Caco-2 (cell line): ENCODE data around the gene UBTD2. TPM values are rescaled to one million over a fixed set of nuclear protein-coding genes. Genes with fewer than 3 reads are reported as not detected.

Source experiments
- BruUV-seq: library from RNA; stranded (reverse); fragments of 400-500 nt; replicated peaks from 2 replicates; lab custom pipeline; 2021; lab: Mats Ljungman, UMichigan
- CTCF ChIA-PET: fragments of 300-600 bp; sonication (Branson Sonifier 250); formaldehyde crosslinking; loops from one replicate; lab custom pipeline; 2022; ENCODE audit warnings: antibody characterized with exemption; lab: Charles Lee
- POLR2A ChIA-PET: fragments of 300-600 bp; sonication (Branson Sonifier 250); formaldehyde crosslinking; loops from one replicate; lab custom pipeline; 2022; ENCODE audit warnings: antibody characterized with exemption; lab: Charles Lee
- DNase-seq, 2 experiments: peaks; one replicate each; pipeline versions ENCODE4 v3.0.0 to v3.0.0-alpha.2; 2020 to 2022
- H3K27me3 ChIP-seq: replicated peaks from 2 replicates; pipeline ENCODE4 v1.6.0; 2011; ENCODE audit warnings: low read length; ENCODE audit not compliant: control insufficient read depth, insufficient read depth
- H3K36me3 ChIP-seq: 2 replicates; pipeline ENCODE4 v1.5.1; 2011; ENCODE audit warnings: low read length; ENCODE audit not compliant: control insufficient read depth, insufficient read depth
- H3K4me1 ChIP-seq: fragments of 250-450 bp; sonication (Bioruptor Pico); 2 replicates; pipeline ENCODE4 v1.5.1; 2020; ENCODE audit warnings: mild to moderate bottlenecking
- H3K4me3 ChIP-seq: 2 replicates; pipeline ENCODE4 v1.5.1; 2011; ENCODE audit warnings: low read depth, mild to moderate bottlenecking, control low read depth, low read length
- H3K9me3 ChIP-seq: fragments of 250-450 bp; sonication (Bioruptor Pico); 2 replicates; pipeline ENCODE4 v1.5.1; 2020; ENCODE audit warnings: mild to moderate bottlenecking, moderate library complexity
- H3K27ac Mint-ChIP-seq: one replicate; pipeline ENCODE4 v1.8.0; 2022; ENCODE audit warnings: mixed read lengths; ENCODE audit not compliant: unreplicated experiment
- H3K27me3 Mint-ChIP-seq: one replicate; pipeline ENCODE4 v1.8.0; 2022; ENCODE audit warnings: mixed read lengths; ENCODE audit not compliant: insufficient read depth, unreplicated experiment
- H3K36me3 Mint-ChIP-seq: one replicate; pipeline ENCODE4 v1.8.0; 2022; ENCODE audit warnings: mild to moderate bottlenecking, mixed read lengths; ENCODE audit not compliant: insufficient read depth, unreplicated experiment
- H3K4me1 Mint-ChIP-seq: one replicate; pipeline ENCODE4 v1.8.0; 2022; ENCODE audit warnings: low read depth, mixed read lengths; ENCODE audit not compliant: unreplicated experiment
- H3K4me3 Mint-ChIP-seq: one replicate; pipeline ENCODE4 v1.8.0; 2022; ENCODE audit warnings: mild to moderate bottlenecking, moderate library complexity, mixed read lengths; ENCODE audit not compliant: unreplicated experiment
- H3K9me3 Mint-ChIP-seq: one replicate; pipeline ENCODE4 v1.8.0; 2022; ENCODE audit warnings: mixed read lengths; ENCODE audit not compliant: unreplicated experiment
- intact Hi-C: fragments of 100-400 bp; cut with micrococcal nuclease; formaldehyde crosslinking; loops from one replicate; pipeline ENCODE4 v1.10.0; 2022; ENCODE audit not compliant: unreplicated experiment
- total RNA-seq: library from RNA; stranded (reverse); gene quantifications from 2 replicates; pipeline ENCODE4 v1.2.3, GENCODE V29; 2022
- TF ChIP-seq, protein P1 (sequence below), 2 experiments: fragments of 200-600 bp in 1 of 2; IDR thresholded peaks; 1 replicate in 1 of 2; 2 replicates in 1 of 2; pipeline versions ENCODE4 v1.5.1 to v1.8.0; 2011 to 2022; ENCODE audit warnings: antibody characterized with exemption in 1 of 2, control low read depth in 1 of 2, inconsistent platforms in 1 of 2, low read depth in 1 of 2, low read length in 1 of 2, mild to moderate bottlenecking in 1 of 2, moderate library complexity in 1 of 2; ENCODE audit not compliant: insufficient read depth in 1 of 2, severe bottlenecking in 1 of 2, unreplicated experiment in 1 of 2

UBTD2 gene
- total RNA-seq, 1 experiment from 2014 or later = 32.4 TPM

- Mint-ChIP-seq H3K27ac (no peak overlapping the region), H3K4me3 (no peak overlapping the region), H3K4me1 (peaks cover 25% of the 10 kb centered on the region), H3K27me3 (no peaks in the 10 kb centered on the region), H3K36me3 (no peaks in the 10 kb centered on the region), H3K9me3 (no peaks in the 10 kb centered on the region)
- POLR2A ChIA-PET = no interaction called here
- H3K4me1 ChIP-seq = peaks cover 27% of the 10 kb centered on the region
- H3K4me3 ChIP-seq = no peak overlapping the region
- BruUV-seq = no TSS peak
- H3K27me3 ChIP-seq = no peaks in the 10 kb centered on the region
- DNase-seq = no peak
- intact Hi-C loops = no loop called here
- peaks cover 4% of the 10 kb centered on the region; the same call in 1 of the 2 replicates for H3K9me3 ChIP-seq
- TF ChIP-seq, protein P1, sequence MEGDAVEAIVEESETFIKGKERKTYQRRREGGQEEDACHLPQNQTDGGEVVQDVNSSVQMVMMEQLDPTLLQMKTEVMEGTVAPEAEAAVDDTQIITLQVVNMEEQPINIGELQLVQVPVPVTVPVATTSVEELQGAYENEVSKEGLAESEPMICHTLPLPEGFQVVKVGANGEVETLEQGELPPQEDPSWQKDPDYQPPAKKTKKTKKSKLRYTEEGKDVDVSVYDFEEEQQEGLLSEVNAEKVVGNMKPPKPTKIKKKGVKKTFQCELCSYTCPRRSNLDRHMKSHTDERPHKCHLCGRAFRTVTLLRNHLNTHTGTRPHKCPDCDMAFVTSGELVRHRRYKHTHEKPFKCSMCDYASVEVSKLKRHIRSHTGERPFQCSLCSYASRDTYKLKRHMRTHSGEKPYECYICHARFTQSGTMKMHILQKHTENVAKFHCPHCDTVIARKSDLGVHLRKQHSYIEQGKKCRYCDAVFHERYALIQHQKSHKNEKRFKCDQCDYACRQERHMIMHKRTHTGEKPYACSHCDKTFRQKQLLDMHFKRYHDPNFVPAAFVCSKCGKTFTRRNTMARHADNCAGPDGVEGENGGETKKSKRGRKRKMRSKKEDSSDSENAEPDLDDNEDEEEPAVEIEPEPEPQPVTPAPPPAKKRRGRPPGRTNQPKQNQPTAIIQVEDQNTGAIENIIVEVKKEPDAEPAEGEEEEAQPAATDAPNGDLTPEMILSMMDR (IDR thresholded peaks at IDR 0.05; ENCODE audit: insufficient read depth in 1 of 2, low read depth in 1 of 2, low read length in 1 of 2, severe bottlenecking in 1 of 2, unreplicated experiment in 1 of 2) = no peak
- CTCF ChIA-PET = no interaction called here
- no peaks in the 10 kb centered on the region for H3K36me3 ChIP-seq
These were observed 28.0 kb upstream of the UBTD2 start for GRCh38 chr5:172311605-172312004.

- no peaks in the 10 kb centered on the region for H3K27me3 Mint-ChIP-seq
- H3K36me3 Mint-ChIP-seq = no peaks in the 10 kb centered on the region
- Histone ChIP-seq H3K9me3 (peaks cover 9% of the 10 kb centered on the region; the same call in 1 of the 2 replicates), H3K27me3 (no peaks in the 10 kb centered on the region), H3K4me3 (no peak overlapping the region), H3K4me1 (peaks cover 22% of the 10 kb centered on the region), H3K36me3 (no peaks in the 10 kb centered on the region)
- no TSS peak for BruUV-seq
- H3K4me3 Mint-ChIP-seq = no peak overlapping the region
- no peak overlapping the region for H3K27ac Mint-ChIP-seq
- TF ChIP-seq, protein P1 (IDR thresholded peaks at IDR 0.05; ENCODE audit: insufficient read depth in 1 of 2, low read depth in 1 of 2, low read length in 1 of 2, severe bottlenecking in 1 of 2, unreplicated experiment in 1 of 2) = no peak
- DNase-seq = no peak
- CTCF ChIA-PET = no interaction called here
- POLR2A ChIA-PET = no interaction called here
- H3K9me3 Mint-ChIP-seq = no peaks in the 10 kb centered on the region
- intact Hi-C loops = no loop called here
- peaks cover 20% of the 10 kb centered on the region for H3K4me1 Mint-ChIP-seq
These were observed 27.5 kb upstream of the UBTD2 start for GRCh38 chr5:172311026-172311425.

DNA sequence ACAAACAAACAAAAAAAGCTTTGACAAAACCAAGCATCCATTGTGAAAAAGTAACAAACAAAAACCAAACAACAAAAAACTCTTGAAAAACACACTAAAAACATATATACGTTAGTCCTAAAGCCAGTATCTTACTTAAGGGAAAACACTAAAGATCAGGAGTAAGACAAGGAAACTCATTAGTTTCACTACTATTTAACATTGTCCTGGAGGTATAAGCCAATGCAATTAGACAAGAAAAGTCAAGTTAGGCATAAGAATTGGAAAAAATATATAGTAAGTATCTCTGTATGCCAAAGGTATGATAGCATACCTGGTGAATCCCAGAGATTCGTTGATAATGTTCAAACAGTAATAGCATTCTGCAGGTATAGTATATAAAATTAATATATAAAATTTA is 21.8 kb upstream of the UBTD2 start:
- BruUV-seq = no TSS peak
- POLR2A ChIA-PET = no interaction called here
- intact Hi-C loops = no loop called here
- peaks cover 18% of the 10 kb centered on the region for H3K9me3 ChIP-seq
- Mint-ChIP-seq H3K4me3 (no peak overlapping the region), H3K4me1 (peaks cover 7% of the 10 kb centered on the region), H3K36me3 (no peaks in the 10 kb centered on the region), H3K27ac (no peak overlapping the region), H3K9me3 (no peaks in the 10 kb centered on the region), H3K27me3 (no peaks in the 10 kb centered on the region)
- CTCF ChIA-PET = no interaction called here
- H3K4me3 ChIP-seq = no peak overlapping the region
- TF ChIP-seq, protein P1 (IDR thresholded peaks at IDR 0.05; ENCODE audit: insufficient read depth in 1 of 2, low read depth in 1 of 2, low read length in 1 of 2, severe bottlenecking in 1 of 2, unreplicated experiment in 1 of 2) = no peak
- H3K27me3 ChIP-seq = no peaks in the 10 kb centered on the region
- DNase-seq = no peak
- H3K4me1 ChIP-seq = no peaks in the 10 kb centered on the region
- H3K36me3 ChIP-seq = no peaks in the 10 kb centered on the region
